H1 (cell line): ENCODE measurements around the gene RNF212.

Experiments used
- GABPA ChIP-seq: IDR thresholded peaks from 2 replicates; pipeline ENCODE4 v1.6.1; 2011; ENCODE audit warnings: mild to moderate bottlenecking, low read length, moderate library complexity, borderline replicate concordance; ENCODE audit not compliant: insufficient read depth
- HDAC2 ChIP-seq, 2 experiments: fragments of 300-600 bp in 1 of 2; sonication (generic) in 1 of 2; IDR thresholded peaks; 2 replicates each; pipeline ENCODE4 v1.6.1; 2011 to 2012; ENCODE audit warnings: low read depth in 2 of 2, low read length in 2 of 2, mild to moderate bottlenecking in 2 of 2, moderate library complexity in 2 of 2, borderline replicate concordance in 1 of 2, inconsistent platforms in 1 of 2
- RBBP5 ChIP-seq: IDR thresholded peaks from 2 replicates; pipeline ENCODE4 v1.7.1; 2012; ENCODE audit warnings: low read depth, mild to moderate bottlenecking, inconsistent platforms, low read length, moderate library complexity, borderline replicate concordance
- SP1 ChIP-seq: IDR thresholded peaks from 2 replicates; pipeline ENCODE4 v1.6.1; 2011; ENCODE audit warnings: low read depth, low read length
- SRF ChIP-seq: IDR thresholded peaks from 2 replicates; pipeline ENCODE4 v1.6.1; 2011; ENCODE audit warnings: mild to moderate bottlenecking, low read depth, low read length, moderate library complexity

- no peak for TF ChIP-seq SP1
- no peak for TF ChIP-seq SRF
- no peak for TF ChIP-seq RBBP5
- no peak for TF ChIP-seq GABPA
- TF ChIP-seq HDAC2 (IDR thresholded peaks at IDR 0.05; ENCODE audit: borderline replicate concordance in 1 of 2, low read depth in 2 of 2, low read length in 2 of 2) = no peak
These were observed 32.2 kb downstream of the RNF212 start for GRCh38 chr4:1080961-1081688.
